RKO (cell line): Measurements from ENCODE around the gene CEP131.
A peak's percentile ranks its signal among the peaks of the same experiment; 100 is the strongest.
"Not testable (repeated sequence)": the region's sequence is repeated elsewhere in the genome, so short reads cannot be mapped to it uniquely, and the experiment has no call there.

Source experiments
- DNase-seq: peaks from one replicate; pipeline ENCODE4 v3.0.0-alpha.2; 2016; ENCODE audit warnings: low spot score

Gene CEP131

GRCh38 chr17:81150377-81151077 is 72.2 kb downstream of the CEP131 start:
- no peak for DNase-seq

GRCh38 chr17:81148986-81149533 is 73.7 kb downstream of the CEP131 start:
- DNase-seq: no peak

- DNase-seq: no peak
Measured at GRCh38 chr17:81148571-81148970, 74.2 kb downstream of the CEP131 start.

- DNase-seq: no peak
Measured at GRCh38 chr17:81147701-81148100, 75.1 kb downstream of the CEP131 start.

GRCh38 chr17:81146208-81146607 is 76.6 kb downstream of the CEP131 start:
- not testable (repeated sequence) for DNase-seq

GRCh38 chr17:81144423-81144781 is 78.4 kb downstream of the CEP131 start:
- DNase-seq: no peak

- no peak for DNase-seq
Measured at GRCh38 chr17:81143717-81144422, 78.9 kb downstream of the CEP131 start.

GRCh38 chr17:81143200-81143527 is 79.6 kb downstream of the CEP131 start:
- DNase-seq: no peak

- DNase-seq: peak; percentile 72
Measured at GRCh38 chr17:81142301-81143199, 80.2 kb downstream of the CEP131 start.

GRCh38 chr17:81140695-81141094 is 82.1 kb downstream of the CEP131 start:
- no peak for DNase-seq

- DNase-seq: no peak
Measured at GRCh38 chr17:81140018-81140417, 82.7 kb downstream of the CEP131 start.
